HG02870 (cell line): Measurements from ENCODE around the gene TMEM267.
"Not testable (repeated sequence)": the region's sequence is repeated elsewhere in the genome, so short reads cannot be mapped to it uniquely, and the experiment has no call there.

Experiments used
- ATAC-seq: cut with Tn5 transposase; IDR thresholded peaks from one replicate; pipeline ENCODE4 v1.9.1; 2021; ENCODE audit warnings: mild to moderate bottlenecking, moderate library complexity; ENCODE audit not compliant: unreplicated experiment

TMEM267 gene

GRCh38 chr5:43461066-43461465 is 22.6 kb downstream of the TMEM267 start:
- ATAC-seq, result no peak

GRCh38 chr5:43456556-43456955 is 27.1 kb downstream of the TMEM267 start:
- no peak for ATAC-seq

GRCh38 chr5:43441575-43441974 is 42.1 kb downstream of the TMEM267 start:
- not testable (repeated sequence) for ATAC-seq

- ATAC-seq, result no peak
These were observed 46.5 kb downstream of the TMEM267 start for GRCh38 chr5:43437062-43437660.

GRCh38 chr5:43433382-43433781 is 50.3 kb downstream of the TMEM267 start:
- ATAC-seq, result no peak

- no peak for ATAC-seq
These were observed 50.9 kb downstream of the TMEM267 start for GRCh38 chr5:43432486-43433375.

GRCh38 chr5:43429706-43430105 is 54.0 kb downstream of the TMEM267 start:
- no peak for ATAC-seq

GRCh38 chr5:43429016-43429415 is 54.6 kb downstream of the TMEM267 start:
- ATAC-seq, result no peak

- ATAC-seq, result no peak
These were observed 56.4 kb downstream of the TMEM267 start for GRCh38 chr5:43427306-43427705.

GRCh38 chr5:43425983-43426382 is 57.7 kb downstream of the TMEM267 start:
- no peak for ATAC-seq

- ATAC-seq, result not testable (repeated sequence)
These were observed 60.6 kb downstream of the TMEM267 start for GRCh38 chr5:43423086-43423485.

- ATAC-seq, result no peak
These were observed 61.5 kb downstream of the TMEM267 start for GRCh38 chr5:43422143-43422542.

GRCh38 chr5:43421450-43422133 is 62.1 kb downstream of the TMEM267 start:
- no peak for ATAC-seq

GRCh38 chr5:43420241-43420640 is 63.4 kb downstream of the TMEM267 start:
- no peak for ATAC-seq

- no peak for ATAC-seq
These were observed 65.1 kb downstream of the TMEM267 start for GRCh38 chr5:43418561-43418960.

- no peak for ATAC-seq
These were observed 66.8 kb downstream of the TMEM267 start for GRCh38 chr5:43416803-43417394.

GRCh38 chr5:43415935-43416802 is 67.5 kb downstream of the TMEM267 start:
- no peak for ATAC-seq

GRCh38 chr5:43413966-43414365 is 69.7 kb downstream of the TMEM267 start:
- no peak for ATAC-seq

- ATAC-seq, result no peak
These were observed 71.0 kb downstream of the TMEM267 start for GRCh38 chr5:43412644-43413043.

- ATAC-seq, result no peak
These were observed 71.5 kb downstream of the TMEM267 start, which contains the start of gene CCL28 for GRCh38 chr5:43412156-43412555. CCL28 (minus strand) TSS chr5:43412391; CDS start chr5:43412316, 75 bp downstream.
